T-helper 1 cell treated with Interleukin-12 subunit alpha and Interleukin-12 subunit beta and Interleukin-4 antibody, amounts not matched to agents 30 ng/mL and 1 ng/mL, for 36 hours (primary cell): ENCODE data around the gene BMP4. TPM values are rescaled to one million over a fixed set of nuclear protein-coding genes. Genes with fewer than 3 reads are reported as not detected.

Experiments
- intact Hi-C: fragments of 100-400 bp; cut with micrococcal nuclease; formaldehyde crosslinking; loops from one replicate; pipeline ENCODE4 v1.15.1; 2024
- total RNA-seq: library from RNA; stranded (reverse); gene quantifications from 2 replicates; pipeline ENCODE4 v1.2.3, GENCODE V29; 2022

BMP4 gene
- total RNA-seq, 1 donor from 2014 or later, result not detected

- intact Hi-C loops, result no loop called here
These were observed 10.1 kb downstream of the BMP4 start for GRCh38 chr14:53946404-53947093.

GRCh38 chr14:53946071-53946403 is 10.6 kb downstream of the BMP4 start:
- intact Hi-C loops, result no loop called here

GRCh38 chr14:53943751-53944083 is 12.9 kb downstream of the BMP4 start:
- intact Hi-C loops, result no loop called here

GRCh38 chr14:53942970-53943750 is 13.5 kb downstream of the BMP4 start:
- intact Hi-C loops, result no loop called here

GRCh38 chr14:53938136-53938837 is 18.3 kb downstream of the BMP4 start:
- intact Hi-C loops, result loop anchor here (10.0 kb wide), 1 partner anchor 387 kb away; no protein-coding TSS in a partner anchor

- intact Hi-C loops, result loop anchor here (10.0 kb wide), 1 partner anchor 390 kb away; no protein-coding TSS in a partner anchor
These were observed 21.7 kb downstream of the BMP4 start for GRCh38 chr14:53934778-53935414.

GRCh38 chr14:53932966-53933365 is 23.7 kb downstream of the BMP4 start:
- intact Hi-C loops, result loop anchor here (10.0 kb wide), 1 partner anchor 392 kb away; no protein-coding TSS in a partner anchor

- intact Hi-C loops, result loop anchor here (1.0 to 10.0 kb wide), 2 partner anchors 245 to 395 kb away; no protein-coding TSS in a partner anchor
These were observed 26.5 kb downstream of the BMP4 start for GRCh38 chr14:53929871-53930715.

GRCh38 chr14:53927171-53927570 is 29.5 kb downstream of the BMP4 start:
- intact Hi-C loops, result no loop called here

GRCh38 chr14:53925201-53925766 is 31.3 kb downstream of the BMP4 start:
- intact Hi-C loops, result no loop called here

GRCh38 chr14:53924753-53925152 is 31.9 kb downstream of the BMP4 start:
- intact Hi-C loops, result no loop called here

- intact Hi-C loops, result no loop called here
These were observed 35.6 kb downstream of the BMP4 start for GRCh38 chr14:53921027-53921426.

GRCh38 chr14:53916239-53916638 is 40.4 kb downstream of the BMP4 start:
- intact Hi-C loops, result no loop called here

GRCh38 chr14:53915364-53916014 is 41.1 kb downstream of the BMP4 start:
- intact Hi-C loops, result no loop called here

- intact Hi-C loops, result no loop called here
These were observed 44.6 kb downstream of the BMP4 start for GRCh38 chr14:53912021-53912420.

- intact Hi-C loops, result no loop called here
These were observed 48.2 kb downstream of the BMP4 start for GRCh38 chr14:53908416-53908815.

- intact Hi-C loops, result no loop called here
These were observed 54.3 kb downstream of the BMP4 start for GRCh38 chr14:53902307-53902706.

- intact Hi-C loops, result no loop called here
These were observed 56.1 kb downstream of the BMP4 start for GRCh38 chr14:53900499-53900898.
